ENCODE results near the gene MYH7. TPM values are rescaled to one million over a fixed set of nuclear protein-coding genes. Genes with fewer than 3 reads are reported as not detected.
A peak's percentile ranks its signal among the peaks of the same experiment; 100 is the strongest.
"Not testable (repeated sequence)": the region's sequence is repeated elsewhere in the genome, so short reads cannot be mapped to it uniquely, and the experiment has no call there.

The MYH7 gene
- total and polyA plus RNA-seq, 4 donors = 0.02 to 0.42 (median 0.04) TPM

DNA sequence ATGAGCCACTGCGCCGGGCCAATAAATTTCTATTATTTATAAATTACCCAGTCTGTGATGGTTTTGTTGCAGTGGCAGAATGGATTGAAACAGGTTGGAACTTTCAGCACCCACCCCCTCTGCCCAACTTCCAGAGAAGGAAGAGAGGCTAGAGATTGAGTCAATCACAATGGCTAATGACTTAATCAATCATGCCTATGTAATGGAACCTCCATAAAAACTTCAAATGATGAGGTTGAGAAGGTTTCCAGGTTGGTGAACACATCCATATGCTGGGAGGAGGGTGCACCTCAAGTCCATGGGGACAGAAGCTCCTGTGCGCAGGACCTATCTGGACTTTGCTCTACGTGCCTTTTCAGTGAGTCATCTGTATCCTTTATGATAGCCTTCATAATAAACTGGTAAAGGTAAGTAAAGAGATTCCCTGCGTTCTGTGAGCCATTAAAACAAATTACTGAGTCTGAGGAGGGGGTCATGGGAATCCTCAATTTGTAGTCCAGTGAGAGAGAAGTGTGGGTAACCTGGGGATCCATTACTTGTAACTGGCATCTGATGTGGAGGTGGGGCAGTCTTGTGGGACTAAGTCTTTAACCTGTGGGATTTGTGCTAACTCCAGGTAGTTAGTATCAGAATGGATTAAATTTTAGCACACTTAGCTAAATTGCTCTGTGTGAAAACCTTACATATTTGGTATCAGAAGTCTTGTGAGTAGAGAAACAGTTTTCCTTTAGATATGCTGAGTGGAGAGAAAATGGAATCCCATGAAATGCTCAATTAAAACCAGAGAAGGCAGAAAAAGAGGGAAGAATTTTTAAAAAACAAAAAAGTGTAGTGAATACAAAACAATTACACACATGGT, 22.4 kb upstream of the MYH7 start:
- TF ChIP-seq TAF1 (conservative IDR thresholded peaks at IDR 0.05) (no peak), YY1 (IDR thresholded peaks at IDR 0.05) (no peak), FOXA2 (IDR thresholded peaks at IDR 0.05) (no peak), REST (IDR thresholded peaks at IDR 0.05) (no peak), RXRA (IDR thresholded peaks at IDR 0.05) (no peak), JUND (IDR thresholded peaks at IDR 0.05) (no peak), GABPA (IDR thresholded peaks at IDR 0.05 in 1 of 2, conservative IDR thresholded peaks at IDR 0.05 in 1 of 2) (no peak), HNF4G (IDR thresholded peaks at IDR 0.05) (no peak)
- TF ChIP-seq, protein P1, sequence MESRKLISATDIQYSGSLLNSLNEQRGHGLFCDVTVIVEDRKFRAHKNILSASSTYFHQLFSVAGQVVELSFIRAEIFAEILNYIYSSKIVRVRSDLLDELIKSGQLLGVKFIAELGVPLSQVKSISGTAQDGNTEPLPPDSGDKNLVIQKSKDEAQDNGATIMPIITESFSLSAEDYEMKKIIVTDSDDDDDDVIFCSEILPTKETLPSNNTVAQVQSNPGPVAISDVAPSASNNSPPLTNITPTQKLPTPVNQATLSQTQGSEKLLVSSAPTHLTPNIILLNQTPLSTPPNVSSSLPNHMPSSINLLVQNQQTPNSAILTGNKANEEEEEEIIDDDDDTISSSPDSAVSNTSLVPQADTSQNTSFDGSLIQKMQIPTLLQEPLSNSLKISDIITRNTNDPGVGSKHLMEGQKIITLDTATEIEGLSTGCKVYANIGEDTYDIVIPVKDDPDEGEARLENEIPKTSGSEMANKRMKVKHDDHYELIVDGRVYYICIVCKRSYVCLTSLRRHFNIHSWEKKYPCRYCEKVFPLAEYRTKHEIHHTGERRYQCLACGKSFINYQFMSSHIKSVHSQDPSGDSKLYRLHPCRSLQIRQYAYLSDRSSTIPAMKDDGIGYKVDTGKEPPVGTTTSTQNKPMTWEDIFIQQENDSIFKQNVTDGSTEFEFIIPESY (IDR thresholded peaks at IDR 0.05) = no peak
- no peaks in the 10 kb centered on the region for H3K4me1 ChIP-seq (ENCODE audit: control insufficient read depth in 4 of 4, insufficient read depth in 4 of 4, low read length in 3 of 4)
- peaks cover 0 to 6% (median 0%) of the 10 kb centered on the region in 4 donors for H3K27me3 ChIP-seq (ENCODE audit: control insufficient read depth in 4 of 4, insufficient read depth in 4 of 4, low read length in 3 of 4)
- H3K4me3 ChIP-seq (ENCODE audit: low read depth in 1 of 3, low read length in 3 of 3) = no peak overlapping the region
- DNase-seq (ENCODE audit: low spot score) = no peak
- 75% methylated on average over 5 of the region's 5 CpGs for WGBS
- H3K27ac ChIP-seq (ENCODE audit: low read depth in 1 of 2, low read length in 2 of 2) = no peak overlapping the region
- no peaks in the 10 kb centered on the region for H3K36me3 ChIP-seq (ENCODE audit: control insufficient read depth in 4 of 4, insufficient read depth in 3 of 4, low read depth in 1 of 4, low read length in 3 of 4)
- no peaks in the 10 kb centered on the region for H3K9me3 ChIP-seq (ENCODE audit: control insufficient read depth in 4 of 4, low read length in 3 of 4)
- H3K9ac ChIP-seq (ENCODE audit: low read depth in 1 of 2, low read length in 2 of 2) = no peak overlapping the region

GRCh38 chr14:23456883-23457586, 21.6 kb upstream of the MYH7 start:
- not testable (repeated sequence) for DNase-seq (ENCODE audit: low spot score); H3K9ac ChIP-seq (ENCODE audit: low read depth in 1 of 2, low read length in 2 of 2); H3K4me1 ChIP-seq (ENCODE audit: control insufficient read depth in 4 of 4, insufficient read depth in 4 of 4, low read length in 3 of 4); H3K27ac ChIP-seq (ENCODE audit: low read depth in 1 of 2, low read length in 2 of 2); H3K27me3 ChIP-seq (ENCODE audit: control insufficient read depth in 4 of 4, insufficient read depth in 4 of 4, low read length in 3 of 4); H3K4me3 ChIP-seq (ENCODE audit: low read depth in 1 of 3, low read length in 3 of 3); H3K36me3 ChIP-seq (ENCODE audit: control insufficient read depth in 4 of 4, insufficient read depth in 3 of 4, low read depth in 1 of 4, low read length in 3 of 4); H3K9me3 ChIP-seq (ENCODE audit: control insufficient read depth in 4 of 4, low read length in 3 of 4)
- WGBS = 90% methylated on average over 11 of the region's 11 CpGs

GRCh38 chr14:23454445-23454856, 19.0 kb upstream of the MYH7 start:
- 32% methylated on average over 1 of the region's 1 CpG for WGBS
- H3K36me3 ChIP-seq (ENCODE audit: control insufficient read depth in 4 of 4, insufficient read depth in 3 of 4, low read depth in 1 of 4, low read length in 3 of 4) = no peaks in the 10 kb centered on the region
- no peak for TF ChIP-seq REST (IDR thresholded peaks at IDR 0.05)
- TF ChIP-seq EGR1 (IDR thresholded peaks at IDR 0.05; ENCODE audit: low read depth in 2 of 2) = no peak
- TF ChIP-seq, protein P1 (IDR thresholded peaks at IDR 0.05) = no peak
- TF ChIP-seq JUND (IDR thresholded peaks at IDR 0.05) = no peak
- no peak for TF ChIP-seq HNF4A (conservative IDR thresholded peaks at IDR 0.05)
- TF ChIP-seq HNF4G (IDR thresholded peaks at IDR 0.05) = no peak
- no peak for TF ChIP-seq FOXA2 (IDR thresholded peaks at IDR 0.05)
- TF ChIP-seq NR2F2 (IDR thresholded peaks at IDR 0.05) = no peak
- TF ChIP-seq RAD21 (IDR thresholded peaks at IDR 0.05) = no peak

More at GRCh38 chr14:23454445-23454856, 19.0 kb upstream of the MYH7 start:
- H3K27me3 ChIP-seq (ENCODE audit: control insufficient read depth in 4 of 4, insufficient read depth in 4 of 4, low read length in 3 of 4) = peaks cover 0 to 9% (median 0%) of the 10 kb centered on the region in 4 donors
- DNase-seq (ENCODE audit: low spot score) = peak; percentile 59
- H3K4me3 ChIP-seq (ENCODE audit: low read depth in 1 of 3, low read length in 3 of 3) = no peak overlapping the region
- no peak overlapping the region for H3K27ac ChIP-seq (ENCODE audit: low read depth in 1 of 2, low read length in 2 of 2)
- H3K4me1 ChIP-seq (ENCODE audit: control insufficient read depth in 4 of 4, insufficient read depth in 4 of 4, low read length in 3 of 4) = no peaks in the 10 kb centered on the region
- no peak overlapping the region for H3K9ac ChIP-seq (ENCODE audit: low read depth in 1 of 2, low read length in 2 of 2)
- H3K9me3 ChIP-seq (ENCODE audit: control insufficient read depth in 4 of 4, low read length in 3 of 4) = no peaks in the 10 kb centered on the region
